Pancreas (tissue), 10 donors: ENCODE measurements around the gene ADAMTS2. TPM values are rescaled to one million over a fixed set of nuclear protein-coding genes. Genes with fewer than 3 reads are reported as not detected.

Source experiments
- ATAC-seq, 4 donors: fragments of 200-7000 bp; cut with Tn5 transposase; one replicate each; pipeline versions ENCODE4 v1.8.0 to v1.9.1; 2020; ENCODE audit warnings: mild to moderate bottlenecking in 4 of 4, moderate library complexity in 4 of 4
- DNase-seq, 6 donors: peaks; one replicate each; pipeline ENCODE4 v3.0.0-alpha.2; 2020
- FAIRE-seq: peaks from 2 replicates; lab custom pipeline; 2012; peaks lifted over from hg19 to GRCh38; lab: Jason Lieb, UNC
- H3K27ac ChIP-seq, 4 donors: fragments of 200-600 bp; sonication (generic); 1 replicate in 3 of 4; 2 replicates in 1 of 4; pipeline versions ENCODE4 v1.5.0 to v1.8.0; 2020
- H3K27me3 ChIP-seq, 4 donors: fragments of 200-600 bp; one replicate each; pipeline ENCODE4 v1.8.0; 2021
- H3K36me3 ChIP-seq, 3 donors: fragments of 200-600 bp; sonication (generic) in 1 of 3; one replicate each; pipeline versions ENCODE4 v1.5.0 to v1.8.0; 2020 to 2021
- H3K4me1 ChIP-seq, 3 donors: fragments of 200-600 bp; one replicate each; pipeline ENCODE4 v1.8.0; 2021
- H3K4me3 ChIP-seq, 4 donors: fragments of 200-600 bp; sonication (generic) in 2 of 4; one replicate each; pipeline versions ENCODE4 v1.5.0 to v1.8.0; 2020 to 2021
- H3K9me3 ChIP-seq, 4 donors: fragments of 200-600 bp; one replicate each; pipeline ENCODE4 v1.8.0; 2021
- WGBS, 2 donors: extraction: QIAGEN DNeasy Blood & Tissue Kit; methylation state at CpG; one replicate each; pipeline ENCODE4 v1.1.7; 2013; 5-methylcytosine and 5-hydroxymethylcytosine counted together
- intact Hi-C, 3 donors: fragments of 100-400 bp; cut with DNase I; formaldehyde crosslinking; loops; one replicate each; pipeline versions ENCODE4 v1.11.1 to v1.14.2; 2022
- polyA plus RNA-seq, 2 donors: library from polyadenylated mRNA; stranded (reverse); fragments of 200-250 nt; gene quantifications; one replicate each; pipeline ENCODE4 v1.2.3, GENCODE V29; 2013
- total RNA-seq, 6 donors: library from RNA; stranded (reverse); fragmentation: NEBNext Ultra II Directional in 4 of 6; extraction: Animal tissue kit (Norgen Biotek cat#: 25700) in 4 of 6; gene quantifications; one replicate each; pipeline versions ENCODE4 v1.2.1 to v1.2.4, GENCODE V29; 2021 to 2023
- TF ChIP-seq, protein P1 (sequence below), 4 donors: fragments of 200-600 bp; sonication (generic) in 3 of 4; IDR thresholded peaks; one replicate each; pipeline versions ENCODE4 v1.5.0 to v1.8.0; 2021; ENCODE audit warnings: antibody characterized with exemption in 4 of 4
- donor health status: healthy with polysubstance abuse.
- donor health status: DM: no; HTN: no; CAD: no; lungs with moderate emphysema.
- donor health status: DM: no; HTN: no; CAD: no.
- donor health status: control.
- donor health status: control.
- donor health status: Bipolar disorder and iron deficiency.
- donor health status: DM: yes; HTN: yes; CAD: no.
- donor health status: DM: no; HTN: no; CAD: no.
- donor health status: DM: no; HTN: no; CAD: no.
- donor health status: DM: yes; HTN: yes; CAD: no.

The ADAMTS2 gene
- total and polyA plus RNA-seq, 8 donors = 1.3 to 18.5 (median 5.8) TPM

DNA sequence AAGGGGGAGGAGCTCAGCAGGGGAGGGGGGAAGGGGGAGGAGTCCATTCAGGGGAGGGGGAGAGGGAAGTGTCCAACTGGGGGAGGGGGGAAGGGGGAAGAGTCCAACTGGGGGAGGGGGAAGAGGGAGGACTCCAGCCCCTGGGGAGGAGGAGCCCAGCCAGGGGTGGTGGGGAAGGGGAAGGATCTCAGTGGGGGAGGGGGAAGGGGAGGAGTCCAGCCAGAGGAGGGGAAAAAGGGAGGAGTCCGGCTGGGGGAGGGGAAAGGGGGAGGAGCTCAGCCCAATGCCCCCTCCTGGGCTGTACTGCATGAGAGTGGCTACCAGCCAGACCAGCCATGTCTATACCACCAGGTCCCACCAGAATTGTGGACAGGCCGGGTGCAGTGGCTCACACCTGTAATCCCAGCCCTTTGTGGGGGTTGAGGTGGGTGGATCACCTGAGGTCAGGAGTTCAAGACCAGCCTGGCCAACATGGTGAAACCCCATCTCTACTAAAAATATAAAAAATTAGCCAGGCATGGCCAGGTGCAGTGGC is 30.6 kb upstream of the ADAMTS2 start:
- intact Hi-C loops = no loop called here
- Histone ChIP-seq H3K27me3 (no peaks in the 10 kb centered on the region), H3K4me3 (no peak overlapping the region), H3K36me3 (no peaks in the 10 kb centered on the region), H3K27ac (no peak overlapping the region), H3K4me1 (no peaks in the 10 kb centered on the region), H3K9me3 (no peaks in the 10 kb centered on the region)
- DNase-seq = no peak
- WGBS, 2 donors = 35 to 55% methylated on average over 2 of the region's 2 CpGs
- FAIRE-seq = no peak
- ATAC-seq = no peak
- TF ChIP-seq, protein P1, sequence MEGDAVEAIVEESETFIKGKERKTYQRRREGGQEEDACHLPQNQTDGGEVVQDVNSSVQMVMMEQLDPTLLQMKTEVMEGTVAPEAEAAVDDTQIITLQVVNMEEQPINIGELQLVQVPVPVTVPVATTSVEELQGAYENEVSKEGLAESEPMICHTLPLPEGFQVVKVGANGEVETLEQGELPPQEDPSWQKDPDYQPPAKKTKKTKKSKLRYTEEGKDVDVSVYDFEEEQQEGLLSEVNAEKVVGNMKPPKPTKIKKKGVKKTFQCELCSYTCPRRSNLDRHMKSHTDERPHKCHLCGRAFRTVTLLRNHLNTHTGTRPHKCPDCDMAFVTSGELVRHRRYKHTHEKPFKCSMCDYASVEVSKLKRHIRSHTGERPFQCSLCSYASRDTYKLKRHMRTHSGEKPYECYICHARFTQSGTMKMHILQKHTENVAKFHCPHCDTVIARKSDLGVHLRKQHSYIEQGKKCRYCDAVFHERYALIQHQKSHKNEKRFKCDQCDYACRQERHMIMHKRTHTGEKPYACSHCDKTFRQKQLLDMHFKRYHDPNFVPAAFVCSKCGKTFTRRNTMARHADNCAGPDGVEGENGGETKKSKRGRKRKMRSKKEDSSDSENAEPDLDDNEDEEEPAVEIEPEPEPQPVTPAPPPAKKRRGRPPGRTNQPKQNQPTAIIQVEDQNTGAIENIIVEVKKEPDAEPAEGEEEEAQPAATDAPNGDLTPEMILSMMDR (IDR thresholded peaks at IDR 0.05) = no peak

DNA sequence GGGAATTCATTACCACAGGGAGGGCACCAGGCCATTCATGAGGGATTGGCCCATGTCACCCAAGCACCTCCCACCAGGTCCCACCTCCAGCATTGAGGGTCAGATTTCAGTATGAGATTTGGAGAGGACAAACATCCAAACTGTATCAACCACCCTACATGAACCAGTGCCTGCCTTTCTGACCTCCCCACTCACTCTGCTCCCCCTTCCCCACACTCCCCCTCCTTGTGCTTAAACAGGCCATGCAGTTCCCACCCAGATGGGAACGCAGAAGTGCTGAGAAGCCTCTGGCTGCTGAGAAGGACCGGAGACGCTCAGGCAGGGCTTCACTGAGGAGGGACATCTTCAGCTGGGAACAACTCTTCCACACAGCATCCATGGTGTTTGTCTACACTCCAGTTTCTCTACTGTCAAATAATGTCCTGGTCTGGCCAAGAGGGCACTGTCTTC is 30.0 kb upstream of the ADAMTS2 start:
- Histone ChIP-seq H3K27me3 (no peaks in the 10 kb centered on the region), H3K4me1 (no peaks in the 10 kb centered on the region), H3K36me3 (no peaks in the 10 kb centered on the region), H3K4me3 (no peak overlapping the region), H3K27ac (no peak overlapping the region), H3K9me3 (no peaks in the 10 kb centered on the region)
- TF ChIP-seq, protein P1 (IDR thresholded peaks at IDR 0.05) = no peak
- FAIRE-seq (no peak), ATAC-seq (no peak), DNase-seq (no peak)
- intact Hi-C loops = no loop called here
- 57% methylated on average over 3 of the region's 3 CpGs for WGBS, 2 donors

DNA sequence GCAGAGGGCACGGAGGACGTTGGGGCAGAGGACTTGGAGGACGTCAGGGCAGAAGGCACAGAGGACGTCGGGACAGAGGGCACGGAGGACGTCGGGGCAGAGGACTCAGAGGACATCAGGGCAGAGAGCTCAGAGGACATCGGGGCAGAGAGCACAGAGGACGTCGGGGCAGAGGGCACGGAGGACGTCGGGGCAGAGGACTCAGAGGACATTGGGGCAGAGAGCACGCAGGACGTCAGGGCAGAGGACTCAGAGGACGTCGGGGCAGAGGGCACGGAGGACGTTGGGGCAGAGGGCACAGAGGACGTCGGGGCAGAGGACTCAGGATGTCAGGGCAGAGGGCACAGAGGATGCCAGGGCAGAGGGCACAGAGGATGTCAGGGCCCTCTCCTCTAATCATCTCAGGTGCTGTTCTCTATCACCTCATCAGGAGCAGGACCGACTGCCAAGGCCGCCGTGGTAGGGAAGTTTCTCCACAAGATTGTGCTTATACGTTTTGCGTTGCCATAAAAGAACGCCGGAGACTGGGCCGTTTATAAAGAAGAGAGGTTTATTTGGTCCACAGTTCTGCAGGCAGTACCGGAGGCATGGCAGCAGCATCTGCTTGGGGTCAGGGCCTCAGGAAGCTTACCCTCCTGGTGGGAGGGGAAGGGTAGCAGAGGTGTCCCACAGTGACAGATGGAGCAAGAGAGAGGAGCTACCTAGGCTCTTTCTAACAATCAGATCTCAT is 29.4 kb upstream of the ADAMTS2 start:
- no peak for ATAC-seq
- TF ChIP-seq, protein P1 (IDR thresholded peaks at IDR 0.05) = no peak

DNA sequence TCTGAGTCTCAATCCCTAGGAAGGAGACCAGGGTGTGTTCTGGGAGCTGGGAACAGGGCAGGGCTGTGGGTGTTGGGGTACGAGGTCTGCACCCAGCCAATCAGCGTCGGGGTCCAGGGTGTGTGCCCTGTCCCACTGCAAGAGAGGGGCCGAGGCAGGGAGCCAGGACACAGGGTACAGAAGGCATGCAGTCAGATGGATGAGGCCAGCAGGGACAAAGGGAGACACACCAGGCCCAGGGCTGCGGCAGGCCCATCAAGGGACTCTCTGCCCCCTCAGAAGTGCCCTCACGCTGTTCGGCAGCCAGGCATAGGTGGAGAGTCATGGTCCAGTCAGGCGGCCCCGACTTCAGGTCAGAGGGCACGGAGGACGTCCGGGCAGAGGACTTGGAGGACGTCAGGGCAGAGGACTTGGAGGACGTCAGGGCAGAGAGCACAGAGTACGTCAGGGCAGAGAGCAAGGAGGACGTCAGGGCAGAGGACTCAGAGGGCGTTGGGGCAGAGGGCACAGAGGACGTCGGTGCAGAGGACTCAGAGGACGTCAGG is 28.8 kb upstream of the ADAMTS2 start:
- intact Hi-C loops = no loop called here
- H3K4me3 ChIP-seq = no peak overlapping the region
- no peak for DNase-seq
- WGBS, 2 donors = 56 to 58% methylated on average over 20 of the region's 20 CpGs
- no peaks in the 10 kb centered on the region for H3K27me3 ChIP-seq
- H3K27ac ChIP-seq = no peak overlapping the region
- H3K36me3 ChIP-seq = no peaks in the 10 kb centered on the region
- ATAC-seq = no peak
- no peak for FAIRE-seq
- no peaks in the 10 kb centered on the region for H3K4me1 ChIP-seq
- TF ChIP-seq, protein P1 (IDR thresholded peaks at IDR 0.05) = no peak
- H3K9me3 ChIP-seq = no peaks in the 10 kb centered on the region

More for the DNA sequence above, 29.4 kb upstream of the ADAMTS2 start:
- no peaks in the 10 kb centered on the region for H3K9me3 ChIP-seq
- no peak overlapping the region for H3K27ac ChIP-seq
- 69 to 75% methylated on average over 31 of the region's 31 CpGs for WGBS, 2 donors
- H3K4me1 ChIP-seq = no peaks in the 10 kb centered on the region
- DNase-seq = no peak
- no peak overlapping the region for H3K4me3 ChIP-seq
- intact Hi-C loops = no loop called here
- H3K36me3 ChIP-seq = no peaks in the 10 kb centered on the region
- FAIRE-seq = no peak
- H3K27me3 ChIP-seq = no peaks in the 10 kb centered on the region
